ENCODE results near the gene PDE3A. TPM values are rescaled to one million over a fixed set of nuclear protein-coding genes. Genes with fewer than 3 reads are reported as not detected.

PDE3A gene
- total RNA-seq, 1 experiment from 2014 or later: 0.12 TPM

GRCh38 chr12:20656600-20656999 lies 288.3 kb downstream of the PDE3A start:
- no peak overlapping the region for H3K4me2 ChIP-seq (ENCODE audit: low read length)
- no peaks in the 10 kb centered on the region for H4K20me1 ChIP-seq (ENCODE audit: insufficient read depth)
- intact Hi-C loops (cut with micrococcal nuclease): no loop called here
- no TSS peak for BruUV-seq (replicated peaks)
- H3K4me1 ChIP-seq (ENCODE audit: control insufficient read depth in 1 of 2, insufficient read depth in 2 of 2, low read length in 2 of 2): no peaks in the 10 kb centered on the region; a peak in 1 of 4 replicates
- H3K4me3 ChIP-seq (replicated peaks in 1 of 2; ENCODE audit: low read depth in 1 of 2, low read length in 2 of 2): no peak overlapping the region
- H3K36me3 ChIP-seq (ENCODE audit: control insufficient read depth in 1 of 2, insufficient read depth in 2 of 2, low read length in 2 of 2): no peaks in the 10 kb centered on the region
- H3K9me3 ChIP-seq (ENCODE audit: control insufficient read depth in 1 of 2, insufficient read depth in 1 of 2, low read depth in 1 of 2, low read length in 2 of 2): peaks cover 2 to 3% of the 10 kb centered on the region in 2 experiments; a peak in 2 of 4 replicates
- H2AFZ ChIP-seq (ENCODE audit: low read depth, low read length, poor library complexity, severe bottlenecking): no peak overlapping the region
- no peaks in the 10 kb centered on the region for H3K79me2 ChIP-seq (ENCODE audit: insufficient read depth, low read length)
- ChIA-PET CTCF (no interaction called here), RAD21 (ENCODE audit: low non-redundant PET in 1 of 2, low total read pairs in 2 of 2, uncharacterized antibody in 2 of 2, unreplicated experiment in 2 of 2) (no interaction called here), POLR2A (no interaction called here)
- no peak overlapping the region for H3K27ac ChIP-seq (ENCODE audit: low read depth, low read length)
- ATAC-seq (no peak), DNase-seq (ENCODE audit: low read depth, low spot score) (no peak)
- H3K27me3 ChIP-seq (ENCODE audit: insufficient read depth, low read length): no peaks in the 10 kb centered on the region
- no peaks in the 10 kb centered on the region for H3K9me2 ChIP-seq (ENCODE audit: insufficient read depth)
- TF ChIP-seq ZBTB33 (IDR thresholded peaks at IDR 0.05; ENCODE audit: extremely low read depth, insufficient replicate concordance, low read length) (no peak), SP1 (IDR thresholded peaks at IDR 0.05; ENCODE audit: low read depth) (no peak), EGR1 (IDR thresholded peaks at IDR 0.05; ENCODE audit: low read depth) (no peak), SRF (IDR thresholded peaks at IDR 0.05; ENCODE audit: low read depth) (no peak), TCF7L2 (IDR thresholded peaks at IDR 0.05; ENCODE audit: borderline replicate concordance, extremely low read depth, insufficient read depth, insufficient read length) (no peak), SIN3A (IDR thresholded peaks at IDR 0.05; ENCODE audit: low read depth) (no peak), POLR2A (IDR thresholded peaks at IDR 0.05; ENCODE audit: borderline replicate concordance, extremely low read depth, insufficient read depth, insufficient read length) (no peak), CBX3 (IDR thresholded peaks at IDR 0.05; ENCODE audit: low read depth) (no peak), MAX (IDR thresholded peaks at IDR 0.05) (no peak), CEBPB (IDR thresholded peaks at IDR 0.05; ENCODE audit: low read depth) (no peak), RAD21 (IDR thresholded peaks at IDR 0.05; ENCODE audit: low read depth) (no peak), YY1 (IDR thresholded peaks at IDR 0.05; ENCODE audit: extremely low read depth, insufficient replicate concordance, low read depth, low read length) (no peak), ELF1 (IDR thresholded peaks at IDR 0.05; ENCODE audit: borderline replicate concordance, low read depth) (no peak)
- no peak overlapping the region for H3K9ac ChIP-seq (ENCODE audit: low read length)

All from HCT116 (cell line).